ENCODE measurements around the gene SMCHD1. TPM values are rescaled to one million over a fixed set of nuclear protein-coding genes. Genes with fewer than 3 reads are reported as not detected.

SMCHD1 gene
- total RNA-seq, 6 experiments from 2014 or later, result 19.4 to 30.4 (median 26.4) TPM

- Mint-ChIP-seq H3K27ac (no peak overlapping the region), H3K27me3 (ENCODE audit: insufficient read depth) (peaks cover 9% of the 10 kb centered on the region), H3K4me1 (ENCODE audit: low read depth) (no peaks in the 10 kb centered on the region), H3K36me3 (ENCODE audit: low read depth) (peaks cover 7% of the 10 kb centered on the region; the same call in 1 of the 2 replicates), H3K9me3 (peaks cover 17% of the 10 kb centered on the region), H3K4me3 (no peak overlapping the region)
- TF ChIP-seq, protein P1, sequence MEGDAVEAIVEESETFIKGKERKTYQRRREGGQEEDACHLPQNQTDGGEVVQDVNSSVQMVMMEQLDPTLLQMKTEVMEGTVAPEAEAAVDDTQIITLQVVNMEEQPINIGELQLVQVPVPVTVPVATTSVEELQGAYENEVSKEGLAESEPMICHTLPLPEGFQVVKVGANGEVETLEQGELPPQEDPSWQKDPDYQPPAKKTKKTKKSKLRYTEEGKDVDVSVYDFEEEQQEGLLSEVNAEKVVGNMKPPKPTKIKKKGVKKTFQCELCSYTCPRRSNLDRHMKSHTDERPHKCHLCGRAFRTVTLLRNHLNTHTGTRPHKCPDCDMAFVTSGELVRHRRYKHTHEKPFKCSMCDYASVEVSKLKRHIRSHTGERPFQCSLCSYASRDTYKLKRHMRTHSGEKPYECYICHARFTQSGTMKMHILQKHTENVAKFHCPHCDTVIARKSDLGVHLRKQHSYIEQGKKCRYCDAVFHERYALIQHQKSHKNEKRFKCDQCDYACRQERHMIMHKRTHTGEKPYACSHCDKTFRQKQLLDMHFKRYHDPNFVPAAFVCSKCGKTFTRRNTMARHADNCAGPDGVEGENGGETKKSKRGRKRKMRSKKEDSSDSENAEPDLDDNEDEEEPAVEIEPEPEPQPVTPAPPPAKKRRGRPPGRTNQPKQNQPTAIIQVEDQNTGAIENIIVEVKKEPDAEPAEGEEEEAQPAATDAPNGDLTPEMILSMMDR (IDR thresholded peaks at IDR 0.05), result no peak
- DNase-seq, result no peak
These were observed 162.8 kb downstream of the SMCHD1 start for GRCh38 chr18:2818281-2818680.

DNA sequence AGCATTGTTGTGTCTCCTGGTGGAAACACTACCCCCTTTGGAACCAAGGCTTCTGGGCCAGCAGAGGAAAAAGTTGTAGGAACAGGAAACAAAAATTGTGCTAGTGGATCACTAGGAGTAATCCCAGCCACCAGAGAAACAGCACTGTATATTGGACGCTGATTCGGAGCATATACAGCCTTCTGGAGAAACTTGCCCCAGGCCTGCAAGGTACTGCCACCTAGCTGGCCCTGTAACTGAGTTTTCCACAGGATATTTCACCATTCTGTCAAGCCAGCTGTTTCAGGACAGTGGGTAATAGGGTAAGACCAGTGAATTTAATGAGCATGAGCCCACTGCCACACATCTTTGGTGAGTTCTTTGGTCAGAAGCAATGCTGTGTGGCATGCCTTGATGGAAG, 166.2 kb downstream of the SMCHD1 start:
- H3K4me3 Mint-ChIP-seq, result no peak overlapping the region
- H3K4me1 Mint-ChIP-seq (ENCODE audit: low read depth), result peaks cover 3% of the 10 kb centered on the region; the same call in 1 of the 2 replicates
- no peak overlapping the region for H3K27ac Mint-ChIP-seq
- no peak for DNase-seq
- H3K9me3 Mint-ChIP-seq, result peaks cover 5% of the 10 kb centered on the region; the same call in 1 of the 2 replicates
- TF ChIP-seq, protein P1 (IDR thresholded peaks at IDR 0.05), result no peak
- H3K36me3 Mint-ChIP-seq (ENCODE audit: low read depth), result no peaks in the 10 kb centered on the region
- H3K27me3 Mint-ChIP-seq (ENCODE audit: insufficient read depth), result peaks cover 13% of the 10 kb centered on the region

GRCh38 chr18:2822213-2822921, 166.8 kb downstream of the SMCHD1 start:
- Mint-ChIP-seq H3K9me3 (peaks cover 5% of the 10 kb centered on the region; the same call in 1 of the 2 replicates), H3K36me3 (ENCODE audit: low read depth) (no peaks in the 10 kb centered on the region), H3K4me3 (no peak overlapping the region), H3K27me3 (ENCODE audit: insufficient read depth) (peaks cover 14% of the 10 kb centered on the region), H3K27ac (no peak overlapping the region), H3K4me1 (ENCODE audit: low read depth) (peaks cover 5% of the 10 kb centered on the region; the same call in 1 of the 2 replicates)
- TF ChIP-seq, protein P1 (IDR thresholded peaks at IDR 0.05), result no peak
- DNase-seq, result no peak

- Mint-ChIP-seq H3K36me3 (ENCODE audit: low read depth) (no peaks in the 10 kb centered on the region), H3K4me3 (no peak overlapping the region), H3K9me3 (peaks cover 4% of the 10 kb centered on the region; the same call in 1 of the 2 replicates), H3K27ac (no peak overlapping the region), H3K27me3 (ENCODE audit: insufficient read depth) (peaks cover 14% of the 10 kb centered on the region), H3K4me1 (ENCODE audit: low read depth) (peaks cover 5% of the 10 kb centered on the region; the same call in 1 of the 2 replicates)
- TF ChIP-seq, protein P1 (IDR thresholded peaks at IDR 0.05), result no peak
- no peak for DNase-seq
These were observed 167.7 kb downstream of the SMCHD1 start for GRCh38 chr18:2823202-2823601.

- no peak for DNase-seq
- H3K36me3 Mint-ChIP-seq (ENCODE audit: low read depth), result no peaks in the 10 kb centered on the region
- H3K9me3 Mint-ChIP-seq, result no peaks in the 10 kb centered on the region
- TF ChIP-seq, protein P1 (IDR thresholded peaks at IDR 0.05), result no peak
- peaks cover 14% of the 10 kb centered on the region for H3K27me3 Mint-ChIP-seq (ENCODE audit: insufficient read depth)
- no peak overlapping the region for H3K4me3 Mint-ChIP-seq
- H3K4me1 Mint-ChIP-seq (ENCODE audit: low read depth), result peaks cover 5% of the 10 kb centered on the region; the same call in 1 of the 2 replicates
- no peak overlapping the region for H3K27ac Mint-ChIP-seq
These were observed 168.4 kb downstream of the SMCHD1 start for GRCh38 chr18:2823966-2824365.

All from HFFc6 (cell line).